Right renal pelvis (tissue), 4 donors: ENCODE data around the gene SUN2. TPM values are rescaled to one million over a fixed set of nuclear protein-coding genes. Genes with fewer than 3 reads are reported as not detected.

Source experiments
- DNase-seq, 4 donors: peaks; one replicate each; pipeline ENCODE4 v3.0.0-alpha.2; 2013; ENCODE audit warnings: low read depth in 4 of 4, low spot score in 3 of 4, missing footprints in 1 of 4
- polyA plus RNA-seq, 4 donors: library from polyadenylated mRNA; unstranded; fragments of 120-200 nt; gene quantifications; one replicate each; pipeline ENCODE4 v1.2.1, GENCODE V29; 2013; ENCODE audit not compliant: insufficient read length in 4 of 4

SUN2 gene
- polyA plus RNA-seq, 4 donors, result 54.3 to 67.7 (median 56.6) TPM

DNA sequence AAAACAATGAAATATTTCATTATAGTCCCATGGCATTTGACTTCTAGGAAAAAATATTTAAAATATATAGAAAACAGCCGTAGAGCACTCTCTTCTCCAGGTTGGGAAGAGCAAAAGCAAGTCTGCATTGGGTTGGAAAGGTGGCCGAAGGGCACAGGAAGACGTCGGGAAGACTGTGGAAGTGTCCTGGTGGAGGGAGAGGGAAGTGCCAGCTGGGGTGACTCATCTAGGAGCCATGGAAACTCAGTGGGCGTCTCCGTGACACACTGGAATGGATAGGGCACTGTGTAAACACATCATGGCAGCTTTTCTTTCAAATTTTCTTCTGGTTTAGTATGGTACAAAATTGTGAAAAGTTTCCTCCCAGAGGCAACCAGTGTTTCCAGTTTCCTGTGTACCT, 37.4 kb downstream of the SUN2 start:
- no peak for DNase-seq

DNA sequence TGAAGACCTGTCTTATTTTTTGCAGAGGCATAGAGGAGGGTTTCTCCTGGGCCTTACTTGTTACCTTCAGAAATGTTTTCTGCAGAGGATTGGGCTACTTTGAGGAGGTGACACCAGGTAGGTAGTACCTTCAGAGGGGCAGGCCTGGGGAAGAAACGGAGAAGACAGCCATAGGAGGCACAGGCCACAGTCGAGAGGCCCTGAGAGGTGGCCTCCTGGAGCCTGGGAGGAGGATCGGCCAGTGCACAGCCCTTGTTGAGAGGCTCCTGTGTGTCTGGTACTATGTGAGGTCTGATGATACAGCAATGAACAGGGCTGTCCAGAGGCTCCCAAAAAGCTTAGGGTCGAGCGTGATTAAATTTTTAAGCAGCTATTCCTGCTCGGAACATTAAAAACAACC, 38.6 kb downstream of the SUN2 start:
- DNase-seq, result no peak

DNA sequence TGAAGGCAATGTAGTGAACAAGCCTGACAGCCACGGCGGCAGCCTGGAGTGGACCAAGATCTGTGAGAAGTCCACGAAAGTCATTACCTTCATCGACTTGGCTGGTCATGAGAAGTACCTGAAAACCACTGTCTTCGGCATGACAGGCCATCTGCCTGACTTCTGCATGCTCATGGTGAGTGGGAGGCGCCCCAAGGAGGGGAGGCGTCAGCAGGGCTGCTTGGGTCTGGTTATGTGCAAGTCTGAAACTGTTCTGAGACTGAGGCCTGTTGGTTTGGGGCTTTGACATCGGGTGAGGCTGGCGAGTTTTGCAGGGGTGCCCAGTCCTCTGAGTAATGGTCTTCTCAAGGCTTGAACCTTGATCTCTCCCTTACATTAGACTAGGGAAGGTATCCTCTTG, 39.0 kb downstream of the SUN2 start:
- DNase-seq, result no peak

DNA sequence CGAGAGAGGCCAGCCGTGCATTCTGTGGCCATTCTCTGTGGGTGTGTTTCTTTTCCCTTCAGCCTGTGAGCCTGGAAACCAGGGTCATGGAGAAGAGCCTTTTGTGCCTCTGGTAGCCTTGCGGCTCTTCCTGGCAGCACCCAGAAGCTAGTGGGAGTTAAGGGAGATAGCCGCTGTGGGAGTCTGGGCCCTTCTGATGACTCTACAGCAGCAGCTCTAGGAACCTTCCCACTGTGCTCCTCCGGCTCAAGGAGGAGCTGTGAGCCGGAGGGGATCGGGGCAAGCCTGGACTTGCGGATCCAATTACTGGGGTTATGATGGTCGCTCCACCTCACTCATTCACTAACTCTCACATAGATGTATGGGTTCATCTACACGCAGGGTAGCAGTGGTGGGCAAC, 39.5 kb downstream of the SUN2 start:
- DNase-seq, result no peak

DNA sequence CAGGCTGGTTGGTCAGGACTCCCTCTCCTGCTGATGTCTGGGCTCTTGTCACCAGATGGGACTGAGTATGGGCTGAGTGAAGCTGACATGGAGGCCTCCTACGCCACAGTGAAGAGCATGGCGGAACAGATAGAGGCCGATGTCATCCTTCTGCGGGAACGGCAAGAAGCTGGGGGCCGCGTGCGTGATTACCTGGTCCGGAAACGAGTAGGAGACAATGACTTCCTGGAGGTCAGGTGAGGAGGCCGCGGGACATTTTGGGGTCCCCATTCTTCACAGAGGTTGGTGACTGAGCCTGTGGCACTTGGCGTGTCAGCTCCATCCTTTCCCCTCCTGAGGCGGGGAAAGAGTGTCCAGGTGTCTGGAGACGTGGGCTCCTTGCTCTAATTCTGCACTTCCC, 39.9 kb downstream of the SUN2 start:
- no peak for DNase-seq

DNA sequence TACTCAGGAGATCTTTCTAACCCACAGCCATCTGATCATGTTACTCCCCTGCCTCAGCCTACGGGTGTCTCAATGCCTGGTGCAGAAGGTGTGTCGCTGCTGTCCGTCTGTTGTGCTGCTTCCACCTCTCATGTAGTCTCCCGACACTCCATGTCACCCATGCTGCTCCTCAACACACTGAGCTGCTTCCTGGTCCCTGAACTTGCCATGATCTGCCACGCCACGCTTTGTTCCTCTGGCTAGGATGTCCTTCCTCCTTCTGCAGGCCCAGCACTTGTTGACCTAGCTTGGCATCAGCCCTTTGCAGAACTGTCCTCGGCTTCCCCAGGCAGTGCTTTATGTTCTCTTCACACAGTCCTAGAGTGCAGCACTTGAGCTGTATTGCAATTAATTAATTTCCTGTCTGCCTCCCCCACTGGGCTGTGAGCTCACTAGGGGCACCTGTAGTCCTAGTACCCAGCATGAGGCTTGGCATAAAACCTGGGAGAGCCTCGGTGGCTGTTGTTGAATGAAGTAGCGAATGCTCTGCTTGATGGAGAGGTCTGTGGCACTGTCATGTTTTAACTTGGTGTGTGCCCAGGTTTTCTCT, 40.5 kb downstream of the SUN2 start:
- DNase-seq, result no peak

DNA sequence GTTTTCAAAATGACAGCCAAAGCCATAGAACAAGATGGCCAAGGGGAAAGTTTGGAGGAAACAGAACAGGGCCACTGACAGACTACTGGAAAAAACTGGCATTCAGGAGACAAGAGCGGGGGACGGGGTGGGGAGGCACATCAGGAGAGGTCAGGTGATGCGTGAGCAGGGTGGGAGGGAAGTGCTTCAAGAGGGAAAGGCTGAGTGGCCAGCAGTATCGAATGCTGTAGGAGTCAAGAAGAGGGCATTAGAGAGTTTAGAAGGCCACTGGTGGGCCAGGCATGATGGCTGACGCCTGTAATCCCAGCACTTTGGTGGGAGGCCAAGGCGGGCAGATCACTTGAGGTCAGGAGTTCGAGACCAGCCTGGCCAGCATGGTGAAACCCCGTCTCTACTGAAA, 41.9 kb downstream of the SUN2 start:
- DNase-seq, result no peak

DNA sequence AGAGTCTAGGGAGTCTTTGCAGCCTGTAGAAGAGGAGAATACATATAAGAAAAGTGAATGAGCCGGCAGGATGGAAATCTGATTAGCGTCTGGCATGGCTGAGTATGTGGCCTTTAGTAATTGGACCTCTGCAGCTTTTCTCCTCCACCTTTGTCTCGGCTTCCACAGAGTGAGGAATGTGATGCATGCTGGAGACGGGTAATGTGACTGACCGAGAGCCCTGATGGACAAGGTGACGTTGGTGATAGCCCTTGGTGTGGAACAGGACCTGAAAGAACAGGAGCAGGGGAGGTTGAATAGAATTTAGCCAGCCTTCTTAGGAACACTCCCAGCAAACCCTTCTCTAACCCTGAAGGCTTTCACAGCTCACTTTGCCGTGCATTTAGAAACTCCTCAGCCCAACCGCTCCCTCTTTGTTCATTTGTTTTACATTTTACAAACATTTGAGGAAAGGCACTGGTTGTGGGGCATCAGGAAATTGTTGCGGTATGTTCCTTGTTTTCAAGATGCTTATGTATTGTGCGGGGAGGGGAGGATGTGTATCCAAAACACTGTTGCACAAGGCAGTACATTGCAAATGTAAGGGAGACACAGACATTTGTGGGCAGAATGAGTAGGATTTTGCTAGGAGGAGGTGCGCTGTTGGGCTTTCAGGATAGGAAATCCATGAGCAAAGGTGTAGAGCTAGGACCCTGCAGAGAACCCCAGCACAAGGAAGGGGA, 43.2 kb downstream of the SUN2 start:
- no peak for DNase-seq

DNA sequence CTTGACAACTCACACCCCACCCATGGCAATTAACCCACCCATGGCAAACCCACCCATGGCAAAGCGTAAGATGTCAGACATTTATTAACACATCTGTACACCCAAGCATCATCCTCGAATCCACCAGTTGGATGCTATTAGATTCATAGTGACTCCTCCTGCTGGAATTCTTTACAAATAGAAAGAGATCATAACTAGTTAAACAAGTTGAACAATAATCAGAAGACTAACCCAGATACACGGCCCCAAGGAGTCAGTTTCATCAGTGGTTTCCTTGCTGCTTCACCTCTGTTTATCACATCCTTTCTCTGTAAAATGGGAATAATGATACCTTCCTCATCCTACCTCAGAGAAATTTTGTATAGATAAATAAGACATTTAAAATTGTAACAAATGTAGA, 44.9 kb downstream of the SUN2 start:
- DNase-seq, result no peak

DNA sequence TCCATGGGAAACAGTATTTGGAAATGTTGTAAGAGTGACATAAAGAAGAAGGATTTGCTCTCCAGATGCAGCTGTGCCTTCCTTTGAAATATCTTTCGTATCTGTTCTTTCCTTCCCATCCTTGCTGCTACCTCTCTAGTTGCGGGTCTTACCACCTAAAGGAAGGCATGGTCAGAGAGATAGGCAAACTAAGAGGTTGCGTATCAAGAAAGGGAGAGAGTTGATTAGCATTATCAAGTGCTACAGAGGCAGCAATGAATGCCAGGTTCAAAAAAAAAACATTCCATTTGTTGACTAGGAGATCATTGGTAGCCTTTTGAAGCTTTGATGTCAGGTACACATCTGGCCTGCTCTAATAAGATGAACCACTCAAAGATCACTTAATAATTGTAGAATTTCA, 45.4 kb downstream of the SUN2 start:
- DNase-seq, result no peak

DNA sequence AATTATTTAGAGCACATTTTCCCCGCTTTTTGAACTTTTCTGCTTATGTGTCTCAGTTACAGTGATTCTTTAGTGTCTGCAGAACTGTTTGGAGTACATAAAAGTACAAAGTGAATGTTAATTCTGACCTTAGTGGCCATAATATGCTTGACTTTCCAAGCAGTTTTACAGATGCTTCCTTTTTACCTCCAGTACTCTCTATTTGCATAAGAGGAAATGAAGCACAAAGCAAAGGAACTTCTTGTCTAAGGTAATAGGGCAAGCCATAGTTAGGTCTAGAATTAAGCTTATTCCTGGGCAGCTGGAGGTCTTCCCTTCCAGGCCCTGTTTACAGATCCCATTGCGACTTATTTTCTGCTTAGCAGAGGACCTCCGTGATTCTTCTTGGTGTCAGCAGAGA, 46.5 kb downstream of the SUN2 start:
- no peak for DNase-seq

DNA sequence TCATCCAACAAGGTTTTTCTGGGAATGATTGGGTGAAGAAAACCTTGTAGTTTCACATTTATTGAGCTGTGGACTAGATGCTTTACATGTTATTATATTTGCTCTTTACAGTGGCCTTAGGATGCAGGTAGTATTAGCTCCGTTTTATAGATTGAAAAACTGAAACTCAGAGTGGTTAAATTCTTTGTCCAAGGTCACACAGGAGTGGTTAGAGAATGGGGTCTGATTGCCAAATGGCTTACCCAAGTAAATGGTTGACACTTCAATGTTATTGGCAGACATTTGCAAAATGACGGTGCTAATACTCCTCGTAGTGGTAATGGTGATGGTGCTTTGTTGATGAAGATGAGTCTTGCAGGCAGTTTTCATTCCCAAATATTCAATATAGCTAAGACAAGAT, 47.8 kb downstream of the SUN2 start:
- DNase-seq, result no peak

DNA sequence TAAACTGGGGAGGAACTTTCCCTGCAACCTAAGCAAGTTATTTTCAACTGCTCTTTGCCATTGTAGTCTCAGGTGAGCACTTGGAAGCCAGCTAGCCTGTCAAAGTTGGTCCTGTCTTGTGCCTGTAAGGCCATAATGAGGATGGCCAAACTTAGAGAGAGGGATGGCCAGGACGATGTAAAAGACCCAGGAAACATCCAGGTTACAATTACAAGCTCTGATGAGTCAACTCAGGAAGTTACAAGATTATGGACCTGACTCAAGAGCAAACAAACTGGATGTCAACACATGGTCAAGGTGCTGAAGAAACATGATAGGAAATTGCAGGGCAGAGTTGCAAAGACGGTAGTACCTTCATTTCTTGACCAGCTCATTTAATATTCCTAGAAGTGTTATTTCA, 48.5 kb downstream of the SUN2 start:
- no peak for DNase-seq

DNA sequence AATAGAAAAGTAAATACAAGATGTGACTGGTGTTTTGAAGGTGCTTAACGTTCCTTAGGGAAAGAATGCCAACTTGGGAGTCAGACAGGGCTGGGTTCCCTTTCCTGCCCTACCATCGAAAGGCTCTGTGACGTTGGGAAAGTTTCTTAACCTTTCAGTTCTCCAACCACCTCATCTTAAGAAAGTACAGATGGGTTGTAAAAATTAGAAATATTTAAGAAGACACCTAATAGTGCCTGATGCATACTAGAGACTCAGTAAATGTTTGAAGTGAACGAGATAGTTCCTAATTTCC, 49.0 kb downstream of the SUN2 start:
- DNase-seq, result no peak

DNA sequence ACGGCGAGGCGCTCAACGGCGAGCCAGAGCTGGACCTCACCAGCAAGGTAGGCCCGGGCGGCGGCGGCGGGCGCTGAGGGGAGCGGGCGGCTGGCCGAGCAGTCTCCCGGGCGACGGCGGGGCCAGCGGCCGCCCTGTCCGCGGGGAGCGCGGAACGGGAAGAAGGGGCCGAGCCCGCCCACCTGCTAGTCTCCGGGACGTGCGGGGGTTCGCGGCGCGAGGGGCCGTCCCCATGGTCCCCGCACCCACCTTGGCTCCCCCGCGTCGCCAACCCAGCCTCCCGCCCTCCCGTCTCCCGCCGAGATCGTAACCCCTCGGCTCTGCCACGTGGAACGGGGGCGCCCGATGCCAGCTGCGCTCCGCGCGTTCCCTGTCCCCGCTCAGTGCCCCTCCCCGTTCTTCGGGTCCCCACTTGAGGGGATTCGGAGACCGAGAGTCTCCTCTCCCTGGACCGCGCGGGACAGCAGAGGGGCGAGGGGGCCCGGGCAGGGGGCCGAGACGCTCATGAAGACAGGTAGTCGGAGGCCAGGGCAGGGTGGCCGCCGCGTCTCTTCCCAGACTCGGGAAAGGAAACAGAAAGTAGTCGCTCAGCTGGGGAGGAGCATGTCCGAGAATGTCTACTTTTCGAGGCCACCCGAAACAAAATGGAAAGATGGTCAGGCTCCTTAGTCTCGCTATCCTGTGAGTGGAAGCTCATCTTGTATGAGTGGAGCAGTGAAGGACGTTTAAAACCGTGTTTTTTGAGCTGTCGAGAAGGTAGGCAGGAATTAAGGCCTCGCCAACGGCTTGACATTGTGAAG, 49.5 kb downstream of the SUN2 start:
- no peak for DNase-seq

DNA sequence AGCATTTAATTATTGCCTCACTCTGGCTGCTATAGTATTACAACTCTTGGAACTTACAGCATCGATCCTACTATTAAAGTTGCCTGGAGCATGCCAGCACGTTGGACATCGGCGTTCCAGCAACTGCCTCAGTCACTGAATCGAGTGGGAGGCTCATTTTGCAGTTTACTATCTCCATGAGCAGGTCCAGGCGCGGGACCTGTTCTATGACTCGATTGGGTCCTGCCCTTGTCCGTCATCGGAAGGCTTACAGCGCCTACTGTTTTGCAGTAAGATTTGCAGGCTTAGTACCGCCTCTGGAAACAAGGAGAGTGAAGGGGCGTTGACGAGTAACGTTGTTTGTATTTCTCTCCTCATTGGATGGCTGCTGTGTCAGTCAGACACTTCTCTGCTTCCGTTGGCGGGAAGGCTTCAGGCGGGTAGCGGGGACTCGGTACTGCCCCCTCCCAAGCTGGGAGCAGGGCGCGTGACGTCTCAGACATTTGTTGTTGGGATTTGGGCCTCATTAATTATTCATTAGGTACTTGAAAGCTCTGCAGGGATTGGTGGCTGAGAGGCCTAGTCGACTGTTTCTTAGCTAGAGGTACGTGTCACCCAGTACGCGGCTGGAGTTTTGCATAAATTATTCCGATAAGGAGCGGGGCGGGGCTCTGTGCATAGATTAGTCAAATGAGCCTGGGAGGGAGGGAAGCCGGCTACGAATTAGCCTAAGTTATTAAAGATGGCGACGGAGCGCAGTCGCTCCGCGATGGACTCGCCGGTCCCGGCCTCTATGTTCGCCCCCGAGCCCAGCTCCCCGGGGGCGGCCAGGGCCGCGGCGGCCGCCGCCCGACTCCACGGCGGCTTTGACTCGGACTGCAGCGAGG, 50.3 kb downstream of the SUN2 start, which contains the start of gene GTPBP1:
Gene GTPBP1, plus strand, starts transcription at position 710 of the 866 bp plus-strand sequence. Its CDS starts 12 bp downstream, at position 722.
- DNase-seq, result peak; percentile 99 to 100 (median 100)

DNA sequence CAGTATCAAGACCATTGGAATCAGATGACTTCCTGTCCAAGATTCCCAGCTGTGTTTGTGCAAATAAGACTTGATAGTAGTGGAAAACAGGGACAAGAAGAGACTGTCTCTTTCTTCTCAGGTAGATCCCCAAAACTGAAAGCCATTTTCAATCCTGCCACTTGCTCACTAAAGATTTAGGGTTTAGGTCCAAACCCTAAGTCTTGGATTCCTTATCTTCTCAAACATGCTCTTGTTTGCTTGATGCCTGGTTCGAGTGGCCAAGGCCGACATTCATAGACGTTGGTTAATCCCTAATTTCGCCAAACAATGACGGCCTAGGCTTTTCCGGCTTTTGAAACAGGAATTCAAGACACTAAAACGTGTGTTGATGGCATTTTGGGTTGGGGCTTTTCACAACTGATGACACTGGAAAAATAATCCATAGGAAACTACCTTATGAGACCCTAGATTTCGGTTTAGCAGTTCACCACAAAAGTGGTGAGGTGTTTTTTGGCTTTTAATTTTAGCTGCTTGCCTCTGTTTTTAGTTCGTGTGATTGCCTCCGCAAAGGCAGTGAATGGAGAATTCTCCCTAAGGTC, 51.1 kb downstream of the SUN2 start:
- no peak for DNase-seq

DNA sequence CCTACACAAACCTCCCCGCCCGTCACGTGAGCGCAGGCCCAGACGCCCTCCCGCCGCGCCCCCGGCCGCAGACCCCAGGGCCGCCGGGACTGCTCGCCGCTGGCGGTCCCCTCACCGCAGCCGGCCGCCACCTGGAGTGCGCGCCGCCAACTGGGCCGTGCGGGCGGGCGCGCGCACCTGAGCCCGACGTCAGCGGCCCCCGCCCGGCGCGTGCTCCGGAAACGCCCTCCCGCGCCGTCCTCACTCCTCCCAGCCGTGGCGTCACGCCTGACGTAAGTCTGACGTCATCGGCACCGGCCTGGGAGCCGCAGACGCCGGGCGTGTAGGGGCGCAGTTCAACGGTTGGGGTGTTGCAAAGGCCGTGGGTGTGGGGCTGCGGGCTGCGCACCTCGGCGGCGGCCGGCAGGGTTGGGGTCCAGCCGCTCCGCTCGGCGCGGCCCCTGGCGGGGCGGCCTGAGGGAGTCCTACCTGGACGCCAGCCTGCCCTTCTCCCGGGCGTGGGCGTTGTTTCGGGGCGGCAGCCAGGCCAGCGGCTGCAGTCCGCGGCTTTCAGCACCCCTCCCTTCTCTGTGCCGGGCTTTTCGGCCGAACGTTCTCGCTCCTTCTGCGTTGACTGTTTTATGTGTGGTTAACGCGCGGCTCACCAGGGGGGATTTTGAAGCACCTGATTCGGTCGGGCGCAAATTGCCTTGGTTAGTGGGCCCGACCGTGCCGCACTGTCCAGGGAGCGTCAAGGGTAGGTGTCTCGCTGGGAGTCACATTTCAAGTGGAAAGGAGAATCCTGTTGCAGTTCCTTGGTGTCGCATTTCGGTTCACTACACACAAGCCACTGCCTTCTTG, 54.8 kb downstream of the SUN2 start, which contains the start of gene JOSD1:
Gene JOSD1, minus strand, starts transcription at position 155 of the 840 bp plus-strand sequence. CDS start 956 bp downstream, outside the sequence.
- peak; percentile 84 to 92 (median 88) for DNase-seq

DNA sequence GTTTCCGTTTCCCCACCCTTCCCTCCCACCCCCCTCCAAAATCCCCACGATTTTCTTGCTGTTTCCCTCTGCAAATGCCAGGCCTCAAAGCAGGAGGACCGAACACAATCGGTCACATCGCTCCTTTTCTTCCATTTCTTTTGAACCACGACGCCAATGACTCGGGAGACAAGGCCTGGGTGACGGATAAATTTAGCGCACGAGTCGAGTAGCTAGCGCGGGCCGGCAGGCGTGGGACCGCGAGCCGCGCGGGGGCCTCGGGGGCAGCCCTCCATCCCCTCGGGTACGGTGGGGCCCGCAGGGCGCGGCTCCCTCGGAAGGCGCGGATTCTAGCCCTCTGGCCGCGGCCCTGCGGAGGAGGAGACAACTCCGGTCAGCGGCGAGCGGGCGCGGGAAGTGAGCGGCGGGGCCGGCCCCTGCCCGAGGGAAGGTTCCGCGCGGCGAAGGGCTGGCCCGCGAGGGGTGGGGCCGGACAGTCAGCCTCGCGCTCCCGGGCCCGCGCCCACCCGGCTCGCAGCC, 55.5 kb downstream of the SUN2 start:
- DNase-seq, result peak in 1 of 4 donors; percentile 38
